Liver (tissue), 9 donors: Measurements from ENCODE around the gene ADAMTS15. TPM values are rescaled to one million over a fixed set of nuclear protein-coding genes. Genes with fewer than 3 reads are reported as not detected.

Experiments
- DNase-seq: peaks from one replicate; pipeline ENCODE4 v3.0.0-alpha.2; 2017; ENCODE audit warnings: low spot score
- H3K27ac ChIP-seq, 2 donors: one replicate each; pipeline ENCODE4 v1.7.0; 2013; ENCODE audit warnings: inconsistent platforms in 2 of 2, low read length in 2 of 2, control low read depth in 1 of 2, low read depth in 1 of 2, mild to moderate bottlenecking in 1 of 2
- H3K27me3 ChIP-seq, 4 donors: one replicate each; pipeline versions ENCODE4 v1.6.1 to v1.7.0; 2013; ENCODE audit warnings: low read length in 3 of 4, inconsistent platforms in 1 of 4, mild to moderate bottlenecking in 1 of 4, moderate library complexity in 1 of 4; ENCODE audit not compliant: control insufficient read depth in 4 of 4, insufficient read depth in 4 of 4
- H3K36me3 ChIP-seq, 4 donors: one replicate each; pipeline versions ENCODE4 v1.6.1 to v1.7.0; 2013; ENCODE audit warnings: low read length in 3 of 4, mild to moderate bottlenecking in 3 of 4, low read depth in 1 of 4, moderate library complexity in 1 of 4; ENCODE audit not compliant: control insufficient read depth in 4 of 4, insufficient read depth in 3 of 4
- H3K4me1 ChIP-seq, 4 donors: one replicate each; pipeline versions ENCODE4 v1.6.1 to v1.7.0; 2013; ENCODE audit warnings: low read length in 3 of 4, mild to moderate bottlenecking in 3 of 4, moderate library complexity in 1 of 4; ENCODE audit not compliant: control insufficient read depth in 4 of 4, insufficient read depth in 4 of 4
- H3K4me3 ChIP-seq, 3 donors: one replicate each; pipeline versions ENCODE4 v1.6.1 to v1.7.0; 2013; ENCODE audit warnings: low read length in 3 of 3, control low read depth in 1 of 3, low read depth in 1 of 3, mild to moderate bottlenecking in 1 of 3
- H3K9ac ChIP-seq, 2 donors: one replicate each; pipeline ENCODE4 v1.7.0; 2013; ENCODE audit warnings: low read length in 2 of 2, mild to moderate bottlenecking in 2 of 2, moderate library complexity in 2 of 2, control low read depth in 1 of 2, low read depth in 1 of 2
- H3K9me3 ChIP-seq, 4 donors: one replicate each; pipeline versions ENCODE4 v1.6.1 to v1.7.0; 2013; ENCODE audit warnings: low read length in 3 of 4; ENCODE audit not compliant: control insufficient read depth in 4 of 4
- ATF3 ChIP-seq: IDR thresholded peaks from 2 replicates; pipeline ENCODE4 v1.6.1; 2016; ENCODE audit warnings: antibody characterized with exemption
- CTCF ChIP-seq: fragments of 150-350 bp; IDR thresholded peaks from 2 replicates; pipeline ENCODE4 v1.5.1; 2017; ENCODE audit warnings: improper control_type of control experiment, low read depth, low read length; ENCODE audit not compliant: missing input control
- EGR1 ChIP-seq, 2 donors: IDR thresholded peaks; 2 replicates each; pipeline ENCODE4 v1.6.1; 2016 to 2018; ENCODE audit warnings: antibody characterized with exemption in 2 of 2, low read depth in 2 of 2
- FOXA1 ChIP-seq: IDR thresholded peaks from 2 replicates; pipeline ENCODE4 v1.6.1; 2016; ENCODE audit warnings: antibody characterized with exemption
- FOXA2 ChIP-seq: IDR thresholded peaks from 2 replicates; pipeline ENCODE4 v1.6.1; 2016; ENCODE audit warnings: antibody characterized with exemption
- GABPA ChIP-seq, 2 donors: IDR thresholded peaks in 1 of 2; conservative IDR thresholded peaks in 1 of 2; 2 replicates each; pipeline ENCODE4 v1.6.1; 2016; ENCODE audit warnings: antibody characterized with exemption in 2 of 2, mild to moderate bottlenecking in 1 of 2, moderate library complexity in 1 of 2
- HNF4A ChIP-seq, 2 donors: conservative IDR thresholded peaks; 2 replicates each; pipeline ENCODE4 v1.6.1; 2016; ENCODE audit warnings: antibody characterized with exemption in 2 of 2, mild to moderate bottlenecking in 2 of 2
- HNF4G ChIP-seq: IDR thresholded peaks from 2 replicates; pipeline ENCODE4 v1.6.1; 2016; ENCODE audit warnings: antibody characterized with exemption
- JUND ChIP-seq, 2 donors: IDR thresholded peaks; 2 replicates each; pipeline ENCODE4 v1.6.1; 2016; ENCODE audit warnings: antibody characterized with exemption in 2 of 2
- MAX ChIP-seq: IDR thresholded peaks from 2 replicates; pipeline ENCODE4 v1.6.1; 2016; ENCODE audit warnings: antibody characterized with exemption
- NR2F2 ChIP-seq: IDR thresholded peaks from 2 replicates; pipeline ENCODE4 v1.6.1; 2016; ENCODE audit warnings: antibody characterized with exemption
- RAD21 ChIP-seq, 2 donors: IDR thresholded peaks; 2 replicates each; pipeline ENCODE4 v1.6.1; 2016; ENCODE audit warnings: antibody characterized with exemption in 2 of 2, mild to moderate bottlenecking in 2 of 2
- RXRA ChIP-seq, 2 donors: IDR thresholded peaks; 2 replicates each; pipeline ENCODE4 v1.6.1; 2017 to 2018; ENCODE audit warnings: antibody characterized with exemption in 2 of 2, mild to moderate bottlenecking in 1 of 2
- SP1 ChIP-seq: IDR thresholded peaks from 2 replicates; pipeline ENCODE4 v1.6.1; 2018; ENCODE audit warnings: antibody characterized with exemption, mild to moderate bottlenecking
- TAF1 ChIP-seq: conservative IDR thresholded peaks from 2 replicates; pipeline ENCODE4 v1.6.1; 2016; ENCODE audit warnings: antibody characterized with exemption, mild to moderate bottlenecking
- YY1 ChIP-seq: IDR thresholded peaks from 2 replicates; pipeline ENCODE4 v1.6.1; 2016; ENCODE audit warnings: antibody characterized with exemption, mild to moderate bottlenecking
- ZBTB33 ChIP-seq: IDR thresholded peaks from 2 replicates; pipeline ENCODE4 v1.6.1; 2016; ENCODE audit warnings: antibody characterized with exemption
- WGBS: extraction: QIAGEN DNeasy Blood & Tissue Kit; methylation state at CpG from one replicate; pipeline ENCODE4 v1.1.7; 2013; 5-methylcytosine and 5-hydroxymethylcytosine counted together
- polyA plus RNA-seq, 2 donors: library from polyadenylated mRNA; stranded (reverse) in 1 of 2; unstranded in 1 of 2; fragments of 200-250 nt in 1 of 2; fragments of >200 nt in 1 of 2; fragmentation: Nextera tagmentation in 1 of 2; extraction: Ambion mirVana in 1 of 2; gene quantifications; one replicate each; pipeline versions ENCODE4 v1.2.1 to v1.2.3, GENCODE V29; 2013 to 2015
- total RNA-seq, 2 donors: library from RNA; depleted of rRNA; stranded (reverse); fragments of >200 nt; gene quantifications; one replicate each; pipeline ENCODE4 v1.2.3, GENCODE V29; 2014
- donor health status: healthy.
- donor health status: healthy.
- donor health status: healthy.
- donor health status: healthy.
- donor health status: healthy.

ADAMTS15 gene
- total and polyA plus RNA-seq, 4 donors: 0.06 to 1.3 (median 0.77) TPM

GRCh38 chr11:130512662-130513061 is 64.2 kb downstream of the ADAMTS15 start:
- Histone ChIP-seq H3K27ac (no peak overlapping the region), H3K9ac (no peak overlapping the region), H3K9me3 (peaks cover 0 to under 1% (median 0%) of the 10 kb centered on the region in 4 donors), H3K27me3 (no peaks in the 10 kb centered on the region), H3K4me1 (no peaks in the 10 kb centered on the region), H3K36me3 (no peaks in the 10 kb centered on the region), H3K4me3 (no peak overlapping the region)
- no peak for DNase-seq
- no peak for TF ChIP-seq FOXA2
- 80% methylated on average over 4 of the region's 4 CpGs for WGBS

GRCh38 chr11:130513132-130513531 is 64.7 kb downstream of the ADAMTS15 start:
- Histone ChIP-seq H3K4me1 (no peaks in the 10 kb centered on the region), H3K9ac (no peak overlapping the region), H3K9me3 (no peaks in the 10 kb centered on the region), H3K36me3 (no peaks in the 10 kb centered on the region), H3K27me3 (no peaks in the 10 kb centered on the region), H3K27ac (no peak overlapping the region), H3K4me3 (no peak overlapping the region)
- no peak for DNase-seq
- TF ChIP-seq CTCF (no peak), FOXA2 (no peak), GABPA (IDR thresholded peaks at IDR 0.05 in 1 of 2, conservative IDR thresholded peaks at IDR 0.05 in 1 of 2) (no peak), RXRA (IDR thresholded peaks at IDR 0.05) (no peak), HNF4A (conservative IDR thresholded peaks at IDR 0.05) (no peak), ZBTB33 (no peak), YY1 (no peak), FOXA1 (no peak), EGR1 (IDR thresholded peaks at IDR 0.05; ENCODE audit: low read depth in 2 of 2) (no peak), NR2F2 (no peak), SP1 (no peak), ATF3 (no peak)
- WGBS: 49% methylated on average over 4 of the region's 4 CpGs

GRCh38 chr11:130514316-130514715 is 65.9 kb downstream of the ADAMTS15 start:
- Histone ChIP-seq H3K36me3 (no peaks in the 10 kb centered on the region), H3K9ac (no peak overlapping the region), H3K4me1 (no peaks in the 10 kb centered on the region), H3K4me3 (no peak overlapping the region), H3K9me3 (no peaks in the 10 kb centered on the region), H3K27ac (no peak overlapping the region), H3K27me3 (no peaks in the 10 kb centered on the region)
- DNase-seq: no peak
- TF ChIP-seq CTCF (no peak), MAX (no peak), HNF4A (conservative IDR thresholded peaks at IDR 0.05) (no peak), SP1 (no peak), FOXA1 (no peak), JUND (IDR thresholded peaks at IDR 0.05) (no peak), GABPA (IDR thresholded peaks at IDR 0.05 in 1 of 2, conservative IDR thresholded peaks at IDR 0.05 in 1 of 2) (no peak), RXRA (IDR thresholded peaks at IDR 0.05) (no peak), TAF1 (no peak), ZBTB33 (no peak), NR2F2 (no peak), HNF4G (no peak), EGR1 (IDR thresholded peaks at IDR 0.05; ENCODE audit: low read depth in 2 of 2) (no peak), YY1 (no peak), ATF3 (no peak), RAD21 (IDR thresholded peaks at IDR 0.05) (no peak)
